ENCODE measurements around the gene PTGDR2. TPM values are rescaled to one million over a fixed set of nuclear protein-coding genes. Genes with fewer than 3 reads are reported as not detected.
"Not testable (repeated sequence)": the region's sequence is repeated elsewhere in the genome, so short reads cannot be mapped to it uniquely, and the experiment has no call there.

The PTGDR2 gene
- total RNA-seq, 1 donor = 0.52 TPM

GRCh38 chr11:60823745-60824306 lies 31.9 kb downstream of the PTGDR2 start:
- not testable (repeated sequence) for H3K4me1 ChIP-seq (ENCODE audit: insufficient read depth, low read length); H3K27me3 ChIP-seq (ENCODE audit: insufficient read depth, low read length)

GRCh38 chr11:60821827-60822599 lies 33.7 kb downstream of the PTGDR2 start:
- Histone ChIP-seq H3K9me3 (ENCODE audit: low read depth, low read length) (peaks cover 2% of the 10 kb centered on the region), H3K27me3 (ENCODE audit: insufficient read depth, low read length) (no peaks in the 10 kb centered on the region), H3K4me3 (ENCODE audit: low read length) (no peak overlapping the region), H3K4me1 (ENCODE audit: insufficient read depth, low read length) (no peaks in the 10 kb centered on the region)

More at GRCh38 chr11:60823745-60824306, 31.9 kb downstream of the PTGDR2 start:
- not testable (repeated sequence) for H3K9me3 ChIP-seq (ENCODE audit: low read depth, low read length); H3K4me3 ChIP-seq (ENCODE audit: low read length)

GRCh38 chr11:60818057-60818456 lies 37.7 kb downstream of the PTGDR2 start:
- Histone ChIP-seq H3K27me3 (ENCODE audit: insufficient read depth, low read length) (no peaks in the 10 kb centered on the region), H3K4me1 (ENCODE audit: insufficient read depth, low read length) (no peaks in the 10 kb centered on the region), H3K4me3 (ENCODE audit: low read length) (no peak overlapping the region), H3K9me3 (ENCODE audit: low read depth, low read length) (peaks cover 8% of the 10 kb centered on the region)

- no peak overlapping the region for H3K4me3 ChIP-seq (ENCODE audit: low read length)
- peaks cover 8% of the 10 kb centered on the region for H3K9me3 ChIP-seq (ENCODE audit: low read depth, low read length)
- H3K27me3 ChIP-seq (ENCODE audit: insufficient read depth, low read length) = no peaks in the 10 kb centered on the region
- H3K4me1 ChIP-seq (ENCODE audit: insufficient read depth, low read length) = no peaks in the 10 kb centered on the region
Measured at GRCh38 chr11:60816590-60817157, 39.1 kb downstream of the PTGDR2 start.

- no peaks in the 10 kb centered on the region for H3K4me1 ChIP-seq (ENCODE audit: insufficient read depth, low read length)
- H3K4me3 ChIP-seq (ENCODE audit: low read length) = no peak overlapping the region
- H3K9me3 ChIP-seq (ENCODE audit: low read depth, low read length) = peaks cover 8% of the 10 kb centered on the region
- no peaks in the 10 kb centered on the region for H3K27me3 ChIP-seq (ENCODE audit: insufficient read depth, low read length)
Measured at GRCh38 chr11:60814112-60814511, 41.6 kb downstream of the PTGDR2 start.

GRCh38 chr11:60813324-60813723 lies 42.4 kb downstream of the PTGDR2 start:
- no peaks in the 10 kb centered on the region for H3K4me1 ChIP-seq (ENCODE audit: insufficient read depth, low read length)
- peaks cover 8% of the 10 kb centered on the region for H3K9me3 ChIP-seq (ENCODE audit: low read depth, low read length)
- H3K27me3 ChIP-seq (ENCODE audit: insufficient read depth, low read length) = no peaks in the 10 kb centered on the region
- no peak overlapping the region for H3K4me3 ChIP-seq (ENCODE audit: low read length)

- Histone ChIP-seq H3K9me3 (ENCODE audit: low read depth, low read length) (no peaks in the 10 kb centered on the region), H3K27me3 (ENCODE audit: insufficient read depth, low read length) (no peaks in the 10 kb centered on the region), H3K4me3 (ENCODE audit: low read length) (no peak overlapping the region), H3K4me1 (ENCODE audit: insufficient read depth, low read length) (no peaks in the 10 kb centered on the region)
Measured at GRCh38 chr11:60810569-60810968, 45.2 kb downstream of the PTGDR2 start.

- H3K9me3 ChIP-seq (ENCODE audit: low read depth, low read length) = no peaks in the 10 kb centered on the region
- H3K27me3 ChIP-seq (ENCODE audit: insufficient read depth, low read length) = no peaks in the 10 kb centered on the region
- H3K4me1 ChIP-seq (ENCODE audit: insufficient read depth, low read length) = no peaks in the 10 kb centered on the region
- no peak overlapping the region for H3K4me3 ChIP-seq (ENCODE audit: low read length)
Measured at GRCh38 chr11:60810151-60810550, 45.6 kb downstream of the PTGDR2 start.

- Histone ChIP-seq H3K9me3 (ENCODE audit: low read depth, low read length) (no peaks in the 10 kb centered on the region), H3K4me1 (ENCODE audit: insufficient read depth, low read length) (no peaks in the 10 kb centered on the region), H3K4me3 (ENCODE audit: low read length) (no peak overlapping the region), H3K27me3 (ENCODE audit: insufficient read depth, low read length) (no peaks in the 10 kb centered on the region)
Measured at GRCh38 chr11:60809691-60810090, 46.1 kb downstream of the PTGDR2 start.

GRCh38 chr11:60809249-60809648 lies 46.5 kb downstream of the PTGDR2 start:
- Histone ChIP-seq H3K9me3 (ENCODE audit: low read depth, low read length) (no peaks in the 10 kb centered on the region), H3K27me3 (ENCODE audit: insufficient read depth, low read length) (no peaks in the 10 kb centered on the region), H3K4me1 (ENCODE audit: insufficient read depth, low read length) (no peaks in the 10 kb centered on the region), H3K4me3 (ENCODE audit: low read length) (no peak overlapping the region)

- H3K4me3 ChIP-seq (ENCODE audit: low read length) = no peak overlapping the region
- H3K27me3 ChIP-seq (ENCODE audit: insufficient read depth, low read length) = no peaks in the 10 kb centered on the region
- H3K4me1 ChIP-seq (ENCODE audit: insufficient read depth, low read length) = no peaks in the 10 kb centered on the region
- H3K9me3 ChIP-seq (ENCODE audit: low read depth, low read length) = no peaks in the 10 kb centered on the region
Measured at GRCh38 chr11:60803273-60803936, 52.3 kb downstream of the PTGDR2 start.

- Histone ChIP-seq H3K27me3 (ENCODE audit: insufficient read depth, low read length) (no peaks in the 10 kb centered on the region), H3K4me3 (ENCODE audit: low read length) (no peak overlapping the region), H3K9me3 (ENCODE audit: low read depth, low read length) (no peaks in the 10 kb centered on the region), H3K4me1 (ENCODE audit: insufficient read depth, low read length) (no peaks in the 10 kb centered on the region)
Measured at GRCh38 chr11:60801194-60801593, 54.6 kb downstream of the PTGDR2 start.

All from mononuclear cell (primary cell).